BJ (cell line): ENCODE measurements around the gene SLC44A5. TPM values are rescaled to one million over a fixed set of nuclear protein-coding genes. Genes with fewer than 3 reads are reported as not detected.

Experiments used
- CTCF ChIA-PET: fragments of 350-600 bp; formaldehyde crosslinking; extraction: SDS; loops from one replicate; lab custom pipeline; 2021; ENCODE audit warnings: antibody characterized with exemption, inconsistent platforms; lab: Yijun Ruan, JAX
- POLR2A ChIA-PET: fragments of 300-600 bp; sonication (Branson Sonifier 250); formaldehyde crosslinking; extraction: SDS; loops from one replicate; lab custom pipeline; 2021; ENCODE audit warnings: antibody characterized with exemption; lab: Charles Lee
- DNase-seq: peaks from one replicate; pipeline ENCODE4 v3.0.0-alpha.2; 2011; ENCODE audit warnings: low read depth
- H3K27me3 ChIP-seq: 2 replicates; pipeline ENCODE4 v1.6.0; 2011; ENCODE audit warnings: low read length; ENCODE audit not compliant: control insufficient read depth, insufficient read depth
- H3K36me3 ChIP-seq: 2 replicates; pipeline ENCODE4 v1.5.1; 2011; ENCODE audit warnings: low read length; ENCODE audit not compliant: control insufficient read depth, insufficient read depth
- H3K4me3 ChIP-seq: 2 replicates; pipeline ENCODE4 v1.5.1; 2011; ENCODE audit warnings: low read depth, mild to moderate bottlenecking, control low read depth, low read length
- polyA plus RNA-seq: library from polyadenylated mRNA; depleted of rRNA; stranded (reverse); fragments of >200 nt; gene quantifications from 2 replicates; pipeline ENCODE4 v1.2.3, GENCODE V29; 2011
- TF ChIP-seq, protein P1 (sequence below): IDR thresholded peaks from 2 replicates; pipeline ENCODE4 v1.5.1; 2011; ENCODE audit warnings: low read depth, mild to moderate bottlenecking, control low read depth, inconsistent platforms, low read length, moderate library complexity; ENCODE audit not compliant: insufficient read depth

The SLC44A5 gene
- polyA plus RNA-seq, 1 experiment = 0.07 TPM

DNA sequence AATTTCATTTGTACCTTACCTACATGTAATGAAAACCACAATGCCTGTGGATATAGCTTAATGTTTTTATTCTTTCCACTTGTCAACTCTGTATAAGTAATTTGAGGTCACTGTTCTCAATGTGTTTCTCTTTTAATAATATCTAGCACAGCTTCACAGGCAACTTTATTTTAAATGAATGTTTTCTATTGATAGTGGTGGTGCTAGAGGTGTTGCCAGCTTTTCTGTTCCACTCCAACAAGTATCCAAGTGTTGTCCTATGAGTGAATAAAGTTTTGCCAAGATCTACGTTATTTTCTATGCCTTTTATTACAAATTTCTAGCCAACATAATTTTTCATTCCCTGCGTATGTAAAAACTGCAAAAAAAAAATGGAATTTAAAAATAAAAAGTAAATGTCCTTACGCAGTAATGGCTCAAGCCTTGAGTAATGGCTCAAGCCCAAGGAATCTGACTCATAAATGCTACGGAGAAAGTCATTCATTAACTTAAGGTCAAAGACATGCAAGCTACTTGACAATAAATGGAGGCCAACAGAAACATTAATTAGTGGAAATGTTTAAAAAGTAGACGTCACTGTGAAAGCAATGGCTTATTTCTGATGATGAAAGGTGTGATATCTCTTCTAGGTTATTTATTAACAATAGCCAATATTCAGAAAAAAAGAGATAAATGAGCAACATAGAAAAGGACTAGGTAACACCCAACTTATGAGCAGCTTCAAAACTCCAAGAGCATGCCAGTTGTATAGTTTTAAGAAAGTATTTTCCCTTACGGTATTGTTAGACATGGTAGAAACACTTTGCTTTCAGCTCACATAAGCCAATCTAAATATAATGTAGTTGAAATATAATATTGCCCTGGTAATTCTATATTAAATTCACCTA, 71.4 kb downstream of the SLC44A5 start:
- Histone ChIP-seq H3K27me3 (no peaks in the 10 kb centered on the region), H3K4me3 (no peak overlapping the region), H3K36me3 (no peaks in the 10 kb centered on the region)
- POLR2A ChIA-PET = no interaction called here
- CTCF ChIA-PET = no interaction called here
- DNase-seq = no peak
- TF ChIP-seq, protein P1, sequence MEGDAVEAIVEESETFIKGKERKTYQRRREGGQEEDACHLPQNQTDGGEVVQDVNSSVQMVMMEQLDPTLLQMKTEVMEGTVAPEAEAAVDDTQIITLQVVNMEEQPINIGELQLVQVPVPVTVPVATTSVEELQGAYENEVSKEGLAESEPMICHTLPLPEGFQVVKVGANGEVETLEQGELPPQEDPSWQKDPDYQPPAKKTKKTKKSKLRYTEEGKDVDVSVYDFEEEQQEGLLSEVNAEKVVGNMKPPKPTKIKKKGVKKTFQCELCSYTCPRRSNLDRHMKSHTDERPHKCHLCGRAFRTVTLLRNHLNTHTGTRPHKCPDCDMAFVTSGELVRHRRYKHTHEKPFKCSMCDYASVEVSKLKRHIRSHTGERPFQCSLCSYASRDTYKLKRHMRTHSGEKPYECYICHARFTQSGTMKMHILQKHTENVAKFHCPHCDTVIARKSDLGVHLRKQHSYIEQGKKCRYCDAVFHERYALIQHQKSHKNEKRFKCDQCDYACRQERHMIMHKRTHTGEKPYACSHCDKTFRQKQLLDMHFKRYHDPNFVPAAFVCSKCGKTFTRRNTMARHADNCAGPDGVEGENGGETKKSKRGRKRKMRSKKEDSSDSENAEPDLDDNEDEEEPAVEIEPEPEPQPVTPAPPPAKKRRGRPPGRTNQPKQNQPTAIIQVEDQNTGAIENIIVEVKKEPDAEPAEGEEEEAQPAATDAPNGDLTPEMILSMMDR = no peak

DNA sequence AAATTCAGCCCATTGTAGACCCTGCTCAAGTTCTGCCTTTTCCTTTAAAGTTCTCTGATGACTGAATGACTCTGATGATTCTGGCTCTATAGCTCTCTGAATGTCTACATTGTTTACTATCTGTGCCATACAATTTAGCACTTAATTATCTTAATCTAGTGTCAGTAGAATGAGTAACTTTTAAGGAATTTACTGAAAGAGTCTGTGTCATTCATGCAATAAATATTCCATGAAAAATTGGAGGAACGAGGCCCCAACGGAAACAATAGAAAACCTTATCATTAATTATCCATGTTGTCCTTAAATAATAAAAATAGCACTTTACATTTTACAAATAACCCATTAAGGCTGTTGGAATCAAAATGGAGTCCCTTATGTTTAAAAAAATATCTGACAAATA, 77.8 kb downstream of the SLC44A5 start:
- Histone ChIP-seq H3K27me3 (no peaks in the 10 kb centered on the region), H3K36me3 (no peaks in the 10 kb centered on the region), H3K4me3 (no peak overlapping the region)
- ChIA-PET POLR2A (no interaction called here), CTCF (interaction anchor here (0.6 kb wide), 1 partner anchor 90 kb away, joined by 3 read pairs; no protein-coding TSS in a partner anchor)
- DNase-seq = no peak
- TF ChIP-seq, protein P1 = no peak

DNA sequence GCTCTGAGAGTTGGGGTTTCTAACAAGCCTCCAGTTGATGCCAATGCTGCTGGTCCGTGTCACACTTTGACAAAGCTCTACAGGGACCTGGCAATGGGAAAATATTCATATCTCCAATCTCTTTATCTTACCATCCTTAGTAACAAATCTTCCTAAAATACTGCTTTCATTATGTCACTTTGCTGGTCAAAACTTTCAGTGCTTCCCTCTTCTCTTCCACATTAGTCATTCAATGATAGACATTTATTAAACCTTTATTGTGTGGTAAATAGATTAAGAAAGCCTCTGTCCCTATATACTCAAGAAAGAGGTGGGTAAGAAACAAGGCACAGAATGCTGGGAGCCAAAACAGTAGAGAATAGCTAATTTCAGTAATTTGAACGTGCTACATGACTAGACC, 79.3 kb downstream of the SLC44A5 start:
- no peaks in the 10 kb centered on the region for H3K36me3 ChIP-seq
- TF ChIP-seq, protein P1 = no peak
- POLR2A ChIA-PET = no interaction called here
- CTCF ChIA-PET = no interaction called here
- no peak for DNase-seq
- no peak overlapping the region for H3K4me3 ChIP-seq
- H3K27me3 ChIP-seq = no peaks in the 10 kb centered on the region

DNA sequence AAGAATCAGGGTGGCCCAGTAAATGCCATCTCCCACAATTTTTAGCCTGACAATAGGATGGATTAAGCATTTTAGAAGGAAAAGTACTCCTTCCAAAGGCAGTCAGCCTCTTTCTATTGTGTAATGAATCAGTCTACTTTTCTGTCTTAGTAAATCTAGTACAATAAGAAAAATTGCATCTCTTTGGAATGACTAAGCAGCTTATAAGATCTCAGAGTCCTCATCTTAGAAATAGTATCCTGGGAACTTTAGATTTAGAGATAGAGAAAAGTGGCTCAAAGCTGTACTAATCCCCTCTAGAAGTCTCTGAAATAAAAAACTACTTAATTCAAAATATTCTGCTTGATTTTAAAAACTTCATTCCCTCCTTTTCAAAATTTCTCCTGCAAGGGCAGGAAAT, 81.4 kb downstream of the SLC44A5 start:
- H3K36me3 ChIP-seq = no peaks in the 10 kb centered on the region
- H3K27me3 ChIP-seq = no peaks in the 10 kb centered on the region
- TF ChIP-seq, protein P1 = no peak
- DNase-seq = no peak
- ChIA-PET CTCF (no interaction called here), POLR2A (no interaction called here)
- no peak overlapping the region for H3K4me3 ChIP-seq

DNA sequence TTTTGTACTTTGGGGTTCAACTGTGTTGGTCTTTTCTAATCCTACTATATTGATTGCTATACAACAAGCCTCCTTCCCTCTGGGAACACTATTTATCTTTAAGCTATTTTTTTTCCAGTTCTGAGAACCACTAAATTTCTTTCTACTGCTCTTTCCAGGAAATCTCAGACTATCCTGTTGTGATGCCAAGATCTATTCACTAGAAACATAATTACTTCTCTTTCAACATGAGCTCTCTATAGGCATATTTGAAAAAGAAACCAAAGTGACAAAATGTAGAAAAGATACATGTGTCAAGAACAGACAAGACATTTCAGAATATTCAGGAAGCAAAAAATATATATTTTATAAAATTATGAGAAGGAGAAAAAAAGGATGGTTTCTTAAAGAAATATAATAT, 82.9 kb downstream of the SLC44A5 start:
- ChIA-PET CTCF (no interaction called here), POLR2A (no interaction called here)
- no peaks in the 10 kb centered on the region for H3K27me3 ChIP-seq
- no peaks in the 10 kb centered on the region for H3K36me3 ChIP-seq
- H3K4me3 ChIP-seq = no peak overlapping the region
- TF ChIP-seq, protein P1 = no peak
- DNase-seq = no peak
